Measurements from ENCODE around the gene CRYBG1. TPM values are rescaled to one million over a fixed set of nuclear protein-coding genes. Genes with fewer than 3 reads are reported as not detected.

CRYBG1 gene
- total RNA-seq, 1 experiment from 2014 or later = 5.7 TPM

DNA sequence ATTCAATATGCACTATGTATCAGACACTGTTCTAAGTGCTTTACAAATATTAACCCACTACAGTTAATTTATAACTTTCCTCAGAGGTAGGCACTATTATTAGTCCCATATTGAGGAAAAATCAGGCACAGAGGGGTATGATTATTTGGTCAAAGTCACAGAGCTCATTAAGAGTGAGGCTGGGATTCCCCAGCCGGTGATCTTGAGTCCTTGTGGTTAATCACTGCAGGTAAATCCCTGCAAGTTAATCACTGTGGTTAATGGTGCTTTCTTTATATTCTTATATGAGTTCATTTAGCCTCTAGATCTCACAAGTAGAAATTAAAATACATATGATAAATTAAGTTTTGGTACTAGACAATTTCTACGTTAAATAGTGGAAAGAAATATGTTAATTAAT is 9.2 kb downstream of the CRYBG1 start:
- Histone ChIP-seq H3K27me3 (ENCODE audit: insufficient read depth, low read length) (no peaks in the 10 kb centered on the region), H3K4me2 (ENCODE audit: insufficient read depth, insufficient read length, low read length) (no peak overlapping the region), H4K8ac (replicated peaks; ENCODE audit: insufficient read length, low read depth, low read length) (no peak overlapping the region), H4K91ac (ENCODE audit: insufficient read length, low read depth, low read length) (no peak overlapping the region), H2BK15ac (ENCODE audit: low read depth, low read length) (no peak overlapping the region), H4K20me1 (ENCODE audit: control insufficient read depth, insufficient read depth, insufficient read length) (no peaks in the 10 kb centered on the region), H3T11ph (ENCODE audit: low read length) (no peak overlapping the region), H2BK120ac (ENCODE audit: low read depth, low read length, poor library complexity, severe bottlenecking) (no peak overlapping the region), H2BK12ac (ENCODE audit: insufficient read length, low read depth, low read length) (no peak overlapping the region), H3K79me2 (ENCODE audit: insufficient read depth, low read length) (no peaks in the 10 kb centered on the region), H2AK5ac (ENCODE audit: insufficient read length, low read length) (no peak overlapping the region), H3K9ac (ENCODE audit: extremely low read depth, insufficient read length, low read length) (no peak overlapping the region), H2BK5ac (ENCODE audit: insufficient read length, low read length) (no peak overlapping the region), H3K56ac (ENCODE audit: insufficient read length, low read depth, low read length) (no peak overlapping the region), H3K27ac (ENCODE audit: insufficient read length, low read depth, low read length) (no peak overlapping the region), H3K4me1 (ENCODE audit: insufficient read depth, low read length) (peaks cover 2% of the 10 kb centered on the region; the same call in 1 of the 2 replicates), H3K79me1 (ENCODE audit: insufficient read depth, low read depth, low read length, poor library complexity, severe bottlenecking) (no peaks in the 10 kb centered on the region), H3K23me2 (ENCODE audit: insufficient read length, low read depth, low read length, poor library complexity, severe bottlenecking) (no peaks in the 10 kb centered on the region), H3K18ac (ENCODE audit: insufficient read length, low read depth, low read length) (no peak overlapping the region), H3K4ac (ENCODE audit: low read depth, low read length) (no peak overlapping the region), H4K5ac (ENCODE audit: insufficient read length, low read depth, low read length) (no peak overlapping the region), H3K9me3 (ENCODE audit: control insufficient read depth, low read depth, low read length) (no peaks in the 10 kb centered on the region), H2BK20ac (ENCODE audit: low read depth, low read length, poor library complexity, severe bottlenecking) (no peak overlapping the region), H3K14ac (ENCODE audit: insufficient read depth, low read length) (no peak overlapping the region), H2AFZ (ENCODE audit: low read length) (no peak overlapping the region), H3K23ac (ENCODE audit: insufficient read length, low read depth, low read length) (no peak overlapping the region)
- no peaks in the 10 kb centered on the region for H3K9me3 Mint-ChIP-seq
- H3K27me3 Mint-ChIP-seq (ENCODE audit: low read depth) = no peaks in the 10 kb centered on the region
- H3K4me1 Mint-ChIP-seq = peaks cover 7% of the 10 kb centered on the region in 2 experiments
- no peak for DNase-seq
- no peak overlapping the region for H3K4me3 Mint-ChIP-seq
- TF ChIP-seq, protein P1, sequence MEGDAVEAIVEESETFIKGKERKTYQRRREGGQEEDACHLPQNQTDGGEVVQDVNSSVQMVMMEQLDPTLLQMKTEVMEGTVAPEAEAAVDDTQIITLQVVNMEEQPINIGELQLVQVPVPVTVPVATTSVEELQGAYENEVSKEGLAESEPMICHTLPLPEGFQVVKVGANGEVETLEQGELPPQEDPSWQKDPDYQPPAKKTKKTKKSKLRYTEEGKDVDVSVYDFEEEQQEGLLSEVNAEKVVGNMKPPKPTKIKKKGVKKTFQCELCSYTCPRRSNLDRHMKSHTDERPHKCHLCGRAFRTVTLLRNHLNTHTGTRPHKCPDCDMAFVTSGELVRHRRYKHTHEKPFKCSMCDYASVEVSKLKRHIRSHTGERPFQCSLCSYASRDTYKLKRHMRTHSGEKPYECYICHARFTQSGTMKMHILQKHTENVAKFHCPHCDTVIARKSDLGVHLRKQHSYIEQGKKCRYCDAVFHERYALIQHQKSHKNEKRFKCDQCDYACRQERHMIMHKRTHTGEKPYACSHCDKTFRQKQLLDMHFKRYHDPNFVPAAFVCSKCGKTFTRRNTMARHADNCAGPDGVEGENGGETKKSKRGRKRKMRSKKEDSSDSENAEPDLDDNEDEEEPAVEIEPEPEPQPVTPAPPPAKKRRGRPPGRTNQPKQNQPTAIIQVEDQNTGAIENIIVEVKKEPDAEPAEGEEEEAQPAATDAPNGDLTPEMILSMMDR (conservative IDR thresholded peaks at IDR 0.05) = no peak
- WGBS (ENCODE audit: extremely low coverage, insufficient read length, low lambda C conversion rate) = no CpG with 5 or more reads among the region's 2 CpGs
- no peaks in the 10 kb centered on the region for H3K36me3 Mint-ChIP-seq (ENCODE audit: insufficient read depth in 1 of 3, low read depth in 3 of 3)
- no peak overlapping the region for H3K27ac Mint-ChIP-seq
